Pancreas (tissue), 10 donors: ENCODE data around the gene AKR1A1. TPM values are rescaled to one million over a fixed set of nuclear protein-coding genes. Genes with fewer than 3 reads are reported as not detected.

Experiments
- ATAC-seq, 4 donors: fragments of 200-7000 bp; cut with Tn5 transposase; one replicate each; pipeline versions ENCODE4 v1.8.0 to v1.9.1; 2020; ENCODE audit warnings: mild to moderate bottlenecking in 4 of 4, moderate library complexity in 4 of 4
- DNase-seq, 6 donors: peaks; one replicate each; pipeline ENCODE4 v3.0.0-alpha.2; 2020
- FAIRE-seq: peaks from 2 replicates; lab custom pipeline; 2012; peaks lifted over from hg19 to GRCh38; lab: Jason Lieb, UNC
- H3K27ac ChIP-seq, 4 donors: fragments of 200-600 bp; sonication (generic); 1 replicate in 3 of 4; 2 replicates in 1 of 4; pipeline versions ENCODE4 v1.5.0 to v1.8.0; 2020
- H3K27me3 ChIP-seq, 4 donors: fragments of 200-600 bp; one replicate each; pipeline ENCODE4 v1.8.0; 2021
- H3K36me3 ChIP-seq, 3 donors: fragments of 200-600 bp; sonication (generic) in 1 of 3; one replicate each; pipeline versions ENCODE4 v1.5.0 to v1.8.0; 2020 to 2021
- H3K4me1 ChIP-seq, 3 donors: fragments of 200-600 bp; one replicate each; pipeline ENCODE4 v1.8.0; 2021
- H3K4me3 ChIP-seq, 4 donors: fragments of 200-600 bp; sonication (generic) in 2 of 4; one replicate each; pipeline versions ENCODE4 v1.5.0 to v1.8.0; 2020 to 2021
- H3K9me3 ChIP-seq, 4 donors: fragments of 200-600 bp; one replicate each; pipeline ENCODE4 v1.8.0; 2021
- WGBS, 2 donors: extraction: QIAGEN DNeasy Blood & Tissue Kit; methylation state at CpG; one replicate each; pipeline ENCODE4 v1.1.7; 2013; 5-methylcytosine and 5-hydroxymethylcytosine counted together
- intact Hi-C, 3 donors: fragments of 100-400 bp; cut with DNase I; formaldehyde crosslinking; loops; one replicate each; pipeline versions ENCODE4 v1.11.1 to v1.14.2; 2022
- polyA plus RNA-seq, 2 donors: library from polyadenylated mRNA; stranded (reverse); fragments of 200-250 nt; gene quantifications; one replicate each; pipeline ENCODE4 v1.2.3, GENCODE V29; 2013
- total RNA-seq, 6 donors: library from RNA; stranded (reverse); fragmentation: NEBNext Ultra II Directional in 4 of 6; extraction: Animal tissue kit (Norgen Biotek cat#: 25700) in 4 of 6; gene quantifications; one replicate each; pipeline versions ENCODE4 v1.2.1 to v1.2.4, GENCODE V29; 2021 to 2023
- TF ChIP-seq, protein P1 (sequence below), 4 donors: fragments of 200-600 bp; sonication (generic) in 3 of 4; IDR thresholded peaks; one replicate each; pipeline versions ENCODE4 v1.5.0 to v1.8.0; 2021; ENCODE audit warnings: antibody characterized with exemption in 4 of 4
- donor health status: healthy with polysubstance abuse.
- donor health status: DM: no; HTN: no; CAD: no; lungs with moderate emphysema.
- donor health status: DM: no; HTN: no; CAD: no.
- donor health status: control.
- donor health status: control.
- donor health status: Bipolar disorder and iron deficiency.
- donor health status: DM: yes; HTN: yes; CAD: no.
- donor health status: DM: no; HTN: no; CAD: no.
- donor health status: DM: no; HTN: no; CAD: no.
- donor health status: DM: yes; HTN: yes; CAD: no.

Gene AKR1A1
- total and polyA plus RNA-seq, 8 donors: 77.6 to 138 (median 124) TPM

DNA sequence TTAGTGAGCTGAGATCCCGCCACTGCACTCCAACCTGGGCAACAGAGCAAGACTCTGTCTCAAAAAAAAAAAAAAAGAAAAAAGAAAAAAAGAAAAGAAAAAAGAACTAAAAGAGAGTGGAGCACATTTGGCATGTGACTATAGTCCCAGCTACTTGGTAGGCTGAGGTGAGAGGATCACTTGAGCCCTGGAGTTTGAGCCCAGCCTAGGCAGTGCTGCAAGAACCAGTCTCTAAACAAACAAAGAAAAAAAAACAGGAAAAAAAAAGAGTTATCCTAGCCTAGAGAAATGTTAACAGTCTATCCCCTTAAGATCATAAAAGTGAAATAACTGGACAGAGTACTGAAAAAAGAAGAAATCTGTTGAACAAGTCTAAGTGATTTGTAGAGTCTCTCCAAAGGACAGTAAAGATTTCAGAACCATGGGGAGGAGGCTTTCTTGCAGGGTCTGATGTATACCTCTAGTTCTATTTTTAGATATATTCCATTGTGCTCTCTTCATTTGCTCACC lies 24.4 kb upstream of the AKR1A1 start:
- DNase-seq: no peak
- 100% methylated on average over 1 of the region's 1 CpG for WGBS, 2 donors

DNA sequence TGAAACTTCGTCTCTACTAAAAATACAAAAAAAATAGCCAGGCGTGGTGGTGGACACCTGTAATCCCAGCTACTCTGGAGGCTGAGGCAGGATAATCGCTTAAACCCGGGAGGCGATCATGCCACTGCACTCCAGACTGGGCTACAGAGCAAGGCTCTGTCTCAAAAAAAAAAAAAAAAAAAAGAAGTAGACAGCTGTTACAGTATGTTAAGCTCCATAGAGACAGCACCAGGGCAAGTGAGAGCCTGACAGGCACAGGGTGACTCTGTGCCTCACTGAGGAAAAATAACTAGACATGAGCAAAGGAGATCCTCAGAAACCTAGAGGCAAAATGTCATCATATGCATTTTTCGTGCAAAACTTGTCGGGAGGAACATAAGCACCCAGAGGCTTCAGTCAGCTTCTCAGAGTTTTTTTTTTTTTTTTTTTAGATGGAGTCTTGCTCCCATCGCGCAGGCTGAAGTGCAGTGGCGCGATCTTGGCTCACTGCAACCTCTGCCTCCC lies 19.9 kb upstream of the AKR1A1 start:
- H3K4me1 ChIP-seq: no peaks in the 10 kb centered on the region
- DNase-seq (no peak), ATAC-seq (no peak), FAIRE-seq (no peak)
- H3K27me3 ChIP-seq: no peaks in the 10 kb centered on the region
- intact Hi-C loops: no loop called here
- H3K9me3 ChIP-seq: no peaks in the 10 kb centered on the region
- no peak overlapping the region for H3K4me3 ChIP-seq
- 93 to 97% methylated on average over 11 of the region's 11 CpGs for WGBS, 2 donors
- TF ChIP-seq, protein P1, sequence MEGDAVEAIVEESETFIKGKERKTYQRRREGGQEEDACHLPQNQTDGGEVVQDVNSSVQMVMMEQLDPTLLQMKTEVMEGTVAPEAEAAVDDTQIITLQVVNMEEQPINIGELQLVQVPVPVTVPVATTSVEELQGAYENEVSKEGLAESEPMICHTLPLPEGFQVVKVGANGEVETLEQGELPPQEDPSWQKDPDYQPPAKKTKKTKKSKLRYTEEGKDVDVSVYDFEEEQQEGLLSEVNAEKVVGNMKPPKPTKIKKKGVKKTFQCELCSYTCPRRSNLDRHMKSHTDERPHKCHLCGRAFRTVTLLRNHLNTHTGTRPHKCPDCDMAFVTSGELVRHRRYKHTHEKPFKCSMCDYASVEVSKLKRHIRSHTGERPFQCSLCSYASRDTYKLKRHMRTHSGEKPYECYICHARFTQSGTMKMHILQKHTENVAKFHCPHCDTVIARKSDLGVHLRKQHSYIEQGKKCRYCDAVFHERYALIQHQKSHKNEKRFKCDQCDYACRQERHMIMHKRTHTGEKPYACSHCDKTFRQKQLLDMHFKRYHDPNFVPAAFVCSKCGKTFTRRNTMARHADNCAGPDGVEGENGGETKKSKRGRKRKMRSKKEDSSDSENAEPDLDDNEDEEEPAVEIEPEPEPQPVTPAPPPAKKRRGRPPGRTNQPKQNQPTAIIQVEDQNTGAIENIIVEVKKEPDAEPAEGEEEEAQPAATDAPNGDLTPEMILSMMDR (IDR thresholded peaks at IDR 0.05): no peak
- no peaks in the 10 kb centered on the region for H3K36me3 ChIP-seq
- no peak overlapping the region for H3K27ac ChIP-seq

More for the DNA sequence above, 24.4 kb upstream of the AKR1A1 start:
- no peak overlapping the region for H3K4me3 ChIP-seq
- no peaks in the 10 kb centered on the region for H3K36me3 ChIP-seq
- intact Hi-C loops: no loop called here
- no peaks in the 10 kb centered on the region for H3K9me3 ChIP-seq
- TF ChIP-seq, protein P1 (IDR thresholded peaks at IDR 0.05): no peak
- no peaks in the 10 kb centered on the region for H3K4me1 ChIP-seq
- no peak for ATAC-seq
- H3K27me3 ChIP-seq: no peaks in the 10 kb centered on the region
- H3K27ac ChIP-seq: no peak overlapping the region
- FAIRE-seq: no peak

DNA sequence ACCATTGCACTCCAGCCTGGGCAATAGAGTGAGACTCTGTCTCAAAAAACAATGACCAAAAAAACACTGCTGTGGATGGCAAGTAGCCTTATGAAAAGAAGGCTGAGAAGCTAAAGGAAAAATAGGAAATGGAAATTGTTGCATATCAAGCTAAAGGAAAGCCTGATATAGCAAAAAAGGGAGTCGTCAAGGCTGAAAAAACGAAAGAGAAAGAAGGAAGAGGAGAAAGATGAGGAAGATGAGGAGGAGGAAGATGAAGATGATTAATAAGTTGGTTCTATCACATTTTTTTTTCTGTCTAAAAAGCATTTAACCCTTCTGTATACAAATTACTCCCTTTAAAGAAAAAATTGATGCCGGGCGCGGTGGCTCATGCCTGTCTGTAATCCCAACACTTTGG lies 18.8 kb upstream of the AKR1A1 start:
- H3K36me3 ChIP-seq: no peaks in the 10 kb centered on the region
- DNase-seq (no peak), ATAC-seq (no peak), FAIRE-seq (no peak)
- intact Hi-C loops: no loop called here
- TF ChIP-seq, protein P1 (IDR thresholded peaks at IDR 0.05): no peak
- H3K4me1 ChIP-seq: no peaks in the 10 kb centered on the region
- H3K9me3 ChIP-seq: no peaks in the 10 kb centered on the region
- 79 to 85% methylated on average over 5 of the region's 5 CpGs for WGBS, 2 donors
- no peak overlapping the region for H3K27ac ChIP-seq
- H3K4me3 ChIP-seq: no peak overlapping the region
- no peaks in the 10 kb centered on the region for H3K27me3 ChIP-seq

- intact Hi-C loops: no loop called here
- H3K36me3 ChIP-seq: no peaks in the 10 kb centered on the region
- H3K4me1 ChIP-seq: no peaks in the 10 kb centered on the region
- ATAC-seq (no peak), FAIRE-seq (no peak), DNase-seq (no peak)
- H3K9me3 ChIP-seq: no peaks in the 10 kb centered on the region
- H3K27ac ChIP-seq: no peak overlapping the region
- H3K4me3 ChIP-seq: no peak overlapping the region
- TF ChIP-seq, protein P1 (IDR thresholded peaks at IDR 0.05): no peak
- 60 to 63% methylated on average over 6 of the region's 6 CpGs for WGBS, 2 donors
- no peaks in the 10 kb centered on the region for H3K27me3 ChIP-seq
These were observed 14.4 kb upstream of the AKR1A1 start for GRCh38 chr1:45535988-45536766.

DNA sequence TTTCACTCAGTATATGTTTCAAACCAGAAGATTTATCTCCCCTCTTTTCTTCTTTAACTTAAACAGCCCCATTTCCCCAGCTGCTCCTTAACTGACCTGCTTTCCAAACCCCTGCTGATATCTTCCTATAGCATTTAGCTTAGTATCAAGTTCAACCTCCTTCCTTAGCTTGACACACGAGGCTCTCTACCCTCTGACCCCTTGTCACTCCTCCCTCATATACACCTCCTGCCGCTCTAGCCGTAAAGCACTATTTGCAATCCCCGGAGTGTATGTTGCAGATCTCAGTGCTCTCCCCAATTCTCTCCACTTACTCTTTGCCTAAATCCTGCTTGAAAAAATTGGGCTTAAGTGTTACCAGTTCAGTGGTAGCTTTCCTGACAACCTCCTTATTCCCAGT lies 13.7 kb upstream of the AKR1A1 start:
- DNase-seq: no peak
- H3K27me3 ChIP-seq: no peaks in the 10 kb centered on the region
- FAIRE-seq: no peak
- H3K9me3 ChIP-seq: no peaks in the 10 kb centered on the region
- TF ChIP-seq, protein P1 (IDR thresholded peaks at IDR 0.05): no peak
- H3K36me3 ChIP-seq: no peaks in the 10 kb centered on the region
- ATAC-seq: no peak
- H3K4me1 ChIP-seq: no peaks in the 10 kb centered on the region
- H3K4me3 ChIP-seq: no peak overlapping the region
- intact Hi-C loops: no loop called here
- H3K27ac ChIP-seq: no peak overlapping the region
- whole genome bisulfite sequencing, 2 donors: 67 to 73% methylated on average over 4 of the region's 4 CpGs
